ENCODE data around the gene SLC5A10.
"Not testable (repeated sequence)": the region's sequence is repeated elsewhere in the genome, so short reads cannot be mapped to it uniquely, and the experiment has no call there.

Gene SLC5A10

DNA sequence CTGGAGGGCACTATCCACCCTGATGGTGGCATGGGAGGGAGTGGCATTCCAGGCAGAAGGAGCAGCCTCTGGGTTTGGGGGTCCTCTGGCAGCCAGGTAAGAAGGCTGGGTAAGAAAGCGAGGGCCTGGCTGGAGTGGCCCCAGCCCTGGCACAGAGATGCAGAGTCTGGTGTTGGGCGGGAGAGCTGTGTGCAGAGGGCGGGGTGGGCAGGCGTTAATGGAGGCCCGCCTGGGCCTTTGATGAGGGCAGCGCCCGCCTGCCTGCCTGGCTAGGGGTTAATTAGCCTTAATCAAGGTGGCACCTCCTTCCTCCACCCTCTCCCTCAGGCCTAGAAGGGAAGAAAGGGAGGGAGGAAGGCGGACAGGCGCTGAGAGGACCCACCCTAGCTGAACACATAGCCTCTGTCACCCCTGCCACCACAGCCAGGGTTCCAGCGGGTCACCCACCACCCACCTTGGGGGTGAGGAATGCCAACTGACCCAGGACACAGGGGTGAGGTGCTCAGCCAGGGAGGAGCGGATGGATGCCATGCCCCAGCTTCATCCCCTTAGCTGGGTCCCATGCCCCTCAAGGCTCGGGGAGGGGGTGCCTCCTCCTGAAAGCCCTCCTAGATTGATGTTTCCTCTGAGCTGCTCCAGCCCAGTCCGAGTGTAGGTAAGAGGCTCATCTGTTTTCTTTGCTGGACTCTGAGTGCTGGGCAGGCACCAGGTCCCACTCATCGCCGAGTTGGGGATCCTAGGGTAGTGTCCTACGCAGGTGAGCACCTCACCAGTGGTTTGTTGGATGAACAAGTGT, 66.0 kb downstream of the SLC5A10 start:
- no peak for DNase-seq (ENCODE audit: low read depth, low spot score)

DNA sequence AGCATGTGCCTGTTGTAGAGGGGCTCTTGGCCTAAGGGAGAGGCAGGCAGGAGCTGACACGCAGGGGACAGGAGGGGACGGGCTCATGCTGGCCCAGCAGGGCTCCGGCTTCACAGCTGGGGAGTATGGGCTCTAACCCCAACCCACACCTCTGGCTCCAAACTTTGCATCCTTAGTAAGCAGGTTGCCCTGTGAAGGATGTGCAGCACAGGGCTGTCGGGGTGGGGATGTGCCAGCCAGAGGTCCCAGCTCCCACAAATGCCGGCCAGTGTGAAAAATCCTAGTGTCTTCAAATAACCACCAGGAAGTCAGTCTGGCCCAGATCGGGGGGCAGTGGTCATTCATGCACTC, 66.6 kb downstream of the SLC5A10 start:
- no peak for DNase-seq (ENCODE audit: low read depth, low spot score)

DNA sequence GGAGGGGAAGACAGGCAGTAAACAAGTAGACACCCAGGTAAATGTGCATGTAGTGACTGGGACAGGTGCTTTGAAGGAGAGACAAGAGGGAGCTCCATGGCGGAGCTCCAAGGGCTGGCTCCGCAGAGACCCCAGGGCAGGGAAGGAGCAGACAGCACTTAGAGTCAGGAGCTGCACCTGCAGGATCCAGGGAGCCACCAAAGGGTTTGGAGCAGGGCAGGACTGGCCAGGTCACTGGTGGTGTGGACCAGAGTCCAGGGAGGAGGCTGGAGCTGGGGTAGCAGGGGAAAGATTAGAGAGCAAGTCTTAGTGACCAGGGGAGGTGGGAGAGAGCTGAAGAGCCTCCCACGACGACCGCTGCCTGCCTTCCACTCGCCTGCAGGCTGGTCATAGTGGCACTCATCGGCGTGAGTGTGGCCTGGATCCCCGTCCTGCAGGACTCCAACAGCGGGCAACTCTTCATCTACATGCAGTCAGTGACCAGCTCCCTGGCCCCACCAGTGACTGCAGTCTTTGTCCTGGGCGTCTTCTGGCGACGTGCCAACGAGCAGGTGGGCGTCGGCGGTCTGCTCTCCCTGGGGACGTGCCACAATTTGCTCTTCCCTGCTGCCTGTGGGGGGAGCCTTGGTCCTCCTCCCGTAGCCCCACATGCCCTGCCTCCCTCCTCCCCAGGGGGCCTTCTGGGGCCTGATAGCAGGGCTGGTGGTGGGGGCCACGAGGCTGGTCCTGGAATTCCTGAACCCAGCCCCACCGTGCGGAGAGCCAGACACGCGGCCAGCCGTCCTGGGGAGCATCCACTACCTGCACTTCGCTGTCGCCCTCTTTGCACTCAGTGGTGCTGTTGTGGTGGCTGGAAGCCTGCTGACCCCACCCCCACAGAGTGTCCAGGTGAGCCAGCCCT, 67.3 kb downstream of the SLC5A10 start:
- no peak for DNase-seq (ENCODE audit: low read depth, low spot score)

DNA sequence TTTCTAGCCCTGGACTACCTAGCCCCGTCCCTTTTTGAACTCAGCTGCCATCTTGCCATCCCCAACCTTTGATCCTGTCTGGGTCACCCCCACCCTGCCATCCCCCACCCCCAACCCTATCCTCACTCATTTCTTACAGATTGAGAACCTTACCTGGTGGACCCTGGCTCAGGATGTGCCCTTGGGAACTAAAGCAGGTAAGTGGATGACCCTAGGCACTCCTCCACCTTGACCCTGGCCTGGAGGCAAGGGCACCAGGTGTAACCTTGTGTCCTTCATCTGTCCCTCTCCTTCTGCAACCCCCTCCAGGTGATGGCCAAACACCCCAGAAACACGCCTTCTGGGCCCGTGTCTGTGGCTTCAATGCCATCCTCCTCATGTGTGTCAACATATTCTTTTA, 68.1 kb downstream of the SLC5A10 start:
- DNase-seq (ENCODE audit: low read depth, low spot score): no peak

DNA sequence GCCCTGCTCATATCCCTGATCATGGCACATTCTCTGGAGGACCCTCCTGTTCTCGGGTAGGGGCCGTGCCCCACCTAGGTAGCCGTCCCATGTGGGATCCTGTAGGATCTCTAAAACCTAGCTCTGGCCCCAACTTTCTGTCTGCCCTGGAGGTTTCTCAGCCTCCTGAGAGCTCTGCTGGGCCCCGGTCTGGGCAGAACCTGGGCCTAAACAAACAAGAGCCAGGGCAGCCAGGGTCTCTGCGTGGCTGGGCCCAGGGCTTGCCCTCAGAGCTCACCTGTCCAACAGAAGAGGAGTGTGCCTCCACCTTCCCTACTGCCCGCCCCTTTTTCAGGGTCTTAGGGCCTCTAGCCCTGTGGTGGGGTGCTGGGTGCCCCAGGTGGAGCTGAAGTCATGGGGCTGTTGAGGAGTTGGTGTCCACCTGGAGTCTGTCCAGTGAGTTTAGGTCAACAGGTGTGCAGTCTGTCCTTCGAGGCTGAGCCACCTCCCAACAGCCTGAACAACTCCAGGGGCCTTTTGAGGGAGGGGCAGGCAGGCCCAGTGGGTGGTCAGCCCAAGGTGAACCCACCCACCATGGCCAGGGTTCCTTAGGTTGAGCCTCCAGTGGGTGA, 69.2 kb downstream of the SLC5A10 start:
- not testable (repeated sequence) for DNase-seq (ENCODE audit: low read depth, low spot score)

DNA sequence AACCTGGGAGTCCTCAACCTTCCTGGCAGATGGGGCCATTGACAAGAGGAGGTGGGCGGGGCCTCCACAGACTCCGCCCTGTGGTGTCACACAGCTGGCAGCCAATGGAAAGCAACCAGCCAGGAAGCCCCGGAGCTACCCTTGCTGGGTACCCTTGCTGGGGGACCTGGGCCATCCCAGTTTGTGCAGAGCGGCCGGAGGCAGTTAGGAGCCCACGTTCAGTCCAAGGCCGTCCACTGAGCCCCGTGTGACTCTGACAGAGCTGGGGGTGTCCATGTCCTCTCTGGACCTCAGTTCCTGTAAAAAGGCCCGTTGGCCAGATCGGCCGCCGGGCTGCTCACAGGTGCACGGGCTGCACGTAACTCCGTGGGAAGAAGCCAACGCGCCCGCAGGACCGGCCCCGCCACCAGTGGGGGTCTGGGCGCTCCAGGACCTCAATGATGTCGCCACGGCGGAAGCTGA, 69.7 kb downstream of the SLC5A10 start:
- no peak for DNase-seq (ENCODE audit: low read depth, low spot score)

DNA sequence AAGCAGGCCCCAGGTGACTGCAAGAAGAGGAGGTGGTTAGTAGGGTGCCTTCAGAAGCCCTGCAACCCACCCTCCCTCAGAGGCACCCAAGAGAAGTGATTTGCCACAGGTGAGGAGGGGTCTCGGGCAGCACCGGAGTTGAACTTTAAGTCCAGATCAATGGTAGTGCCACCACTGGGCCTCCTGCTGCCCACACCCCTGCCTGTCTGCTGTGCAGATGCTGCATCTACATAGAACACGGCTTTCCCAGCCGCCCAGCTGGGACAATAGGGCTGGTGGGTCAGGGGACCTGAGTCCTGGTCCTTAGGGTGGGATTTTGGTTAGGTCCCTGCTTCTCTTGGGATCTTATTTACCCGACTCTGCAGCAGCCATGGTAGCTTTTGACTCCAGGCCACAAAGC, 70.2 kb downstream of the SLC5A10 start:
- DNase-seq (ENCODE audit: low read depth, low spot score): no peak

DNA sequence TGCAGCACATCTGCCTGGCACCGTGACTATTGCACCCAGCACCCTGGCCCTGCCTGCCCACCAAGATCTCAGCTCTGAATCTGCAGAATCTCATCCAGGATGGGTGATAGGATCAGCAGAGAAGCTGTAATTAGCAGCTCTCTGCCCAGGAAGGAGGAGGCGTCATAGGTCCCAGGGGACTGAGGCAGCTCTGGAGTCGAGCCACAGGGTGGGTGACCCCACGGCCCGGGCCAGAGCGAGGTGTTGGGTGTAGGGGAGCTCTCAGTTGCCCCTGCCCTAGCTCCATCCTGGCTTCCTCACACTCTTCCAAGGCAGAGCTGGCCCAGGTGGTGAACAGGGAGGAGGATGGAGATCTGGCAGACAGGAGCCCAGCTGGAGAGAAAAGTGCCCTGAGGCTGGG, 70.8 kb downstream of the SLC5A10 start:
- no peak for DNase-seq (ENCODE audit: low read depth, low spot score)

DNA sequence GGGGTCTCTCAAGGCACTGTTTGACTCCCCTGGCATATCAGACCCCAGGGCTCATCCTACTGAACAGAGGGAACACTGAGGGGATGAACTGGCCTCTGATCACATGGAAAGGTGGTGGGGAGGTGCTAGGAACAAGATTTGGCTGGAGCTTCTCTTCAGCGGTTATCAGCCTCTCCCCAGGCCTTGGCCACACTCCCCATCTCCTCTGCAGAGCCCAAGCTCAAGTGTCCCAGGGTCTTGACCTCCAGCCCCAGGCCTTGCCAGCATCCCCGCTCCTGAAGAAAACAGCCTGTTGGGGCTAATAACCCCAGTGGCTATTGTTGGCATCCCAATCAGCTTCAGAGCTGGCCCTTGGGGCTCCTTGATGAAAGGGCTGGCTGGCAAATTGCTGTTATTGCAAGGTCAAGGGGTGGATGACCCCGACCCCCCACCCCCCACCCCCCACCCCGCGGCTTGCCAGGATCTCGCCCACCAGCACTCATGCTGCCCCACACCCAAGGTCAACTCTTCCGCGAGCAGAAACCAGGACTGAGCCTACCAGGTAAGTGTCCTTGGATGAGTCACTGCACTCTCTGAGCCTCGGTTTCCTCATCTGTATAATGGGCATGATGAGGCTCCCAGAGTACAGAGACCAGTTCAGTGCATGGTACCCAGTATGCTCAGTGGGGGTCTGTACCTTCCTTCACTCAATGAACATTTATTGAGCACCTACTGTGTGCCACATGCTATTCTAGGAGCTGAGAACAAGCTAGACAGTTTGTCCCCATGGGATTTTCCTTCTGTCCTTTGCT, 71.4 kb downstream of the SLC5A10 start:
- no peak for DNase-seq (ENCODE audit: low read depth, low spot score)

DNA sequence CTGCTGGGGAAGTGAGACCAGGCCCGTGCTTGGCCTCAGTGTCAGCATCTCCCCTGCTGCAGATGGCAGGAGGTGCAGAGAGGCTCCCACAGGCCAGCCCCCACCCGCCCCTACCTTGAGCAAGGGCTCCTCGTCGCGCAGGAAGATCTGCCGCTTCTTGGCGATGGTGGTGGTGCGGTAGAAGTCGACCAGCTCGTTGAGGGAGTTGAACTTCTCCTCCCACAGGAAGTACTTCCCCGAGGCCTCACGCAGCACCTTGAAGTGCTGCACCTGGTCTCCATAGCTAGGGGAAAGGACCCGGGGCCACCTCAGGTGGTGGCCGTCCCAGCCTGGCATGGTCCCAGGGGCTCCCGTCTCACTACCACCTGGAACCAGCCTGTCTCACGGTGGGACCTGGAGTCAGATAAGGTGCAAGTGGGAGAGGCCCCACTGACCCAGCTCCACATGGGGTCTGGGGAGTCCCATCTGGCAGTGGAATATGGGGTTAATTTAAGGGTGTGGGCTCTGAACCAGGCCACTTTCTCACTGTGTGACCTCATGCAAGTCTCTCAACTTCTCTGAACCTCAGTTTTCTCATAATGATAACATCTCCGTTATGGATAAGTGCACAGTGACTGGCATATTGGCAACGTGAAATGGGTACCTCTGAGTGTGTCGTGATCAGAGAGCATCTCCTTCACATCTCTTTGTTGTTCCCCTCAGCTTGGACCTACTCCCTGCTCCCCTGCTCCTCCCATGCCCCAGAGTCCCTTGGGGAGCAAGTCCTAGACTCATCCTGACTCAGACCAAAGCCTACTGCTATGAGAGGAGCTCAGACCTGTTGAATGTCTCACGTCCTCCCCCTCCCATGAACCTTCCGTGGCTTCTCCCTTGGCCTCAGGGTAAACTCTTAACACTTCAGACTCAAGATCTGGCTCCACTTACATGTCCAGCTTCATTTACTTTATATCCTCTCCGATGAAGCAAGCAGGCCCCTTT, 72.4 kb downstream of the SLC5A10 start:
- DNase-seq (ENCODE audit: low read depth, low spot score): no peak

DNA sequence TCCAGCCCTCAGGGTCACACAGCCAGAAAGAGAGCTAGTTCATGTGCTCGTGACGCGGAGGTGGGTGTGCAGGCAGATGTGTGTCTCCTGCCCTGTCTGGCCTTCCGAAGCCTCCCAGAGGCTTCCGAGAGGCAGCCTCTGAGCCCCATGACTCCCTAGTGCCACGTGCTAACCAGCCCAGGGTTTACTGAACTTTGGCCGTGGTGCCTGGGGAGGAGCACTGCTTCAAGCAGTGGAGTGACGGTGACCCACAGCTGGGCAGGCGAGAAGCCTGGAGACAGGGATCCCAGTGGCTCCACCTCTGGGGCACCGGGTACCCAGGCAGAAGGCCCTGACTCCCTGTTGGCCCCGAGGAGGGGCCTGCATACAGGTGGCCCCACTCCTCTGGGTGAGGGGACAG, 76.7 kb downstream of the SLC5A10 start:
- DNase-seq (ENCODE audit: low read depth, low spot score): not testable (repeated sequence)

DNA sequence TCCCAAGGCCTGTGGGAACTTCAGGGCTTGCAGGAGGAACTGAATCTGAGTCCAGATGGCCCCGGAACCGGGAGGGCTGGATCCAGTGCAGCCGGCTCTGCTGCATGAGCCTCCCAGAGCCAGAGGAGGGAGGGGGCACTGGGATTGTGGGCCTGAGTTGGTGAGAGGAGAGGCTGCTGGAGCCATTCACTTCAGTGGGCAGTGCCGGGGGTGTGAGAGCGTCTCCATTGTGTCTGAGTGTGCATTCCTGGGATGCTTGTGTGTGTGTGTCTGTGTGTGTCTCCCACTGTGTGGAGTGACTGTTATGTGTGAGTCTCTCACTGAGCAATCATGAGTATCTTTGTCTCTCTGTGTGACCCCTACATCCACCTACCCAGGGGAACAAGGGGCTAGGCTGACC, 77.8 kb downstream of the SLC5A10 start:
- not testable (repeated sequence) for DNase-seq (ENCODE audit: low read depth, low spot score)

DNA sequence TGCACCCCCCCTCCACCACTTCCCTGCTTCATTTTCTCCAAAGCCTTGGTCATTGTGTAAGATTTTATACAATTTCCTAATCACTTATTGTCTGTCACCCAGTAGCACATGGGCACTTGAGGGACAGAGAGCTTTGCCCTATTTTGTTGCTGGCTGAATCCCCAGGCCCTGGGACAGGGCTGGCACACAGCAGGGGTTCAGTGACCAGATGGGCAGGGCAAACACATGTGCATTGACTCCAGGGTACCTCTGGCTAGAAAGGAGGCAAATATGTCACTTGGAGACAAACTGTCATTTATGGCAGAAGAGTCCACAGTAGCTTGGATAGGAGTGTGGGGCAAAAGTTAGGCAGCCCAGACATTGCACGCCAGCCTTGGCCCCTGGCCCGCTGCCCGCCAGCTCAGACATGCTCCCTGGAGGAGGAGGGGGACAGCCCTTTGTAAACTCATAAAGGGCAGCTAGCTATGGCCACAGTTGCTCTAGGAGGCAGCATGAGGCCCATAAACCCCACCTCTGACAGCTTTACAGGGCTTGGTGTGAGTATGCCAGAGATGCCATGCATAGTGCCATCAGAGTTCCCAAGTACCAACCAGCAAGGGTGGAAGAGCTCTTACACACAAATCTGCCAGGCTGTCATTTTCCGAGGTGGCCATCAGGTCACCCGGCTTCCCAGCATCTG, 78.9 kb downstream of the SLC5A10 start:
- not testable (repeated sequence) for DNase-seq (ENCODE audit: low read depth, low spot score)

DNA sequence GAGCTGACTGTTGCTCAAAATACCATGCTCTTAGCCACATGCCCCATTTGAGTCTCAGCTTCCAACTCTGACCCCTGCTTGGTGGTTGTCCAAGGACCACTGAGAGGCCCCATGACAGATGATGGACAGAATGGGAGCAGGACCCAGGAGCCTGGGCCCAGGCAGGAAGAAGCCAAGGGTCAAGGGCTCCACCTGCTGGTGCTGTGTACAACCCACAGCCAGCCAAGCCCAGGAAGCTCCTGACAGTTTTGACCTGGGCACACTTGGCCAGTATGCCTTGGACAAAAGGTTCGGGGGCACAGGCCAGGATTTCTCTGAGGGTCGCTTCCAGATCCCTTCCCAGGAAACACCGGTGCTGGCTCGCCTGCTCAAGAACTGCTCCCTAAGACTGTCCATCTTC, 79.8 kb downstream of the SLC5A10 start:
- not testable (repeated sequence) for DNase-seq (ENCODE audit: low read depth, low spot score)

DNA sequence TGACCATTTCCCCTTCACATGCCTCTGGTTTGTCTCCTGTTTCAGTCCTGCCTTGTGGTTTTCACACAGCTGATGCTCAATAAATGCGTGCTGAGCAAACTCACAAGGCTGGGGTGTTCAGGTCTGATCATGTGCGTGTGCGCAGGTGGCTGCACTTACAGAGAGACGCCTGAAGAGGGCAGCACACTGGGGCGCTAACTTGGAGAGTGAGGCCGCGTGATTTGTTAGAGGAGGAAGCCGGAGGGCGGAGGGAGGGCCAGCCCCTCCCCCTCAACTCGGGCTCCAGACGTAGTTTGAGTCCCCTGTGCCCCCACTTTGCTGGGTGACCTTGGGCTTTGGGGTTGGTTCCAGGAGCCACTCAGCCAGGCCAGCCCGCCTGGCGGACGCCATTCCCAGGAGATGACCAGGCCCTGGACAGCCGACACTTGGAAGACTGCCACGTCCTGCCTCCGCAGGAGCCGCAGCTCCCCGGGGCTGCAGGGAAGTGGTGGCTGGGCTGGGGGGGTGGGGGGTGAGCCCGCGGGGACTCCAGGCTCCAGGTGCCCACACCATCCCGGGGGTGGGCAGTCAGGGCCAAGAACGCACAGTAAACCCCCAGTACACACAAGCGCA, 80.5 kb downstream of the SLC5A10 start:
- not testable (repeated sequence) for DNase-seq (ENCODE audit: low read depth, low spot score)

DNA sequence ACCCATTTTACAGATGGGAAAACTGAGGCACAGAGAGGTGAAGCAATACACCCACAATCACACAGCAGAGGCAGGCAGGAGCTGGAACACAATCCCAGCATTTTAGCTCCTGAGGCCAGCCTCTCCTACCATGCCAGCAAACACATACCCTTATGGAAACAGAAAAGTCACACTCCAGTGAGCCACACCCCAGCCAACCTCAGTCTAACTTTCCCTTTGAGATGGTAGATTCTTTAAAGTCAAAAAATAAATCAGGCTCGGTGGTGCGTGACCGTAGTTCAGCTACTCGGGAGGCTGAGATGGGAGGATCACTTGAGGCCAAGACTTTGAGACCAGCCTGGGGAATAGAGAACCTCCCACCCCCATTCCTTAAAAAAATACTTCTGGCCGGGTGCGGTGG, 84.2 kb downstream of the SLC5A10 start:
- DNase-seq (ENCODE audit: low read depth, low spot score): not testable (repeated sequence)

DNA sequence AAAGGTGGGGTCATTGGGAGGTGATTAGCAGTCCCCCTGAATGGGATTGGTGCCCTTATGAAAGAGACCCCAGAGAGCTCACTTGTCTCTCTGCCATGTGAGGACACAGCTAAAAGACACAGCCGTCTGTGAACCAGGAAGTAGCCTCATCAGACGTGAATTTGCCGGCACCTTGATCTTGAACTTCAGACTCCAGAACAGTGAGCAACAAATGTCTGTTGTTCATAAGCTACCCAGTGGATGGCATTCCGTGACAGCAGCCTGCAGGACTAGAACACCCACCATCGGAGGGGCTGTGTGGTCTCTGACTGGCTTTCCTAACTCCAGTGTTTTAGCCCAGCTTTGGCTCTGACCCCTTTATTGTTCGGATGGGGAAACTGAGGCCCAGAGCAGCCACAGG, 85.6 kb downstream of the SLC5A10 start:
- not testable (repeated sequence) for DNase-seq (ENCODE audit: low read depth, low spot score)

DNA sequence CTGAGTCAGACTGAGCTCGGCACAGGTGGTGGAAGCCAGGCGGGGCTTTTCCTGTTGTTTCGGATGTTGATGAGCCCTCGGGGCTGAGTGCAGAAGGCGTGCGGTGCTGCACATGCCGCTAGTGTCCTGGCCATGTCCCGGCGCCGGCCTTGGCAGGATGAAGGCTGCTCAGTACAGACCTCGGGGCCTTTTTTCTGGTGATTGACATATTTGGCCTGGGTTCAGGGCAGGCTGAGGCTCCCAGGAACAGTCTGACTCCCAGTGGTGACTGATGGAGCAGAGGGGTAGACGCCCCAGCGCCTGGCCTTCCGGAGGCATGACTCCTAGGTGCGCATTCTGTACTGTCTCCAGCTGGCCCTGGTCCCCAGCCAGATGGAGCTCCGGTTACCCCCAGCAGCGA, 86.0 kb downstream of the SLC5A10 start:
- not testable (repeated sequence) for DNase-seq (ENCODE audit: low read depth, low spot score)

DNA sequence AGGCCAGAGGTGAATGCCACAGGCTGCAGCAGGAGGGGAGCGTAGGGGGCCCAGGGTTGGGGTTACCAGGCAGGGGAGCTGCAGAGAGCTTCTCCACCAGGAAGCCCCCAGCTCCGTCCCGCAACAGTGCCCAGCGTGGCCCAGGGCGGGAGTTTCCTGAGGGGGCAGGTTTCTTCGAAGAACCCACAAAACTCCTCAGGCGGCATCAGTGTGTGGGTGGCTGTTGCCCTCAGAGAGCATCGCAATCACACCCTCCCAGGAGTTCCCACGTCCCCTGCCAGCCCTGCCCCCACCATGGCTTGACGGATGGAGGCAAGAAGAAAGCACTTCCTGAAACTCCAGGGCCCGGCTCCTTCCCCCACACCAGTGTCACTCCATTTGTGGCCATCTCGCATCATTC, 86.8 kb downstream of the SLC5A10 start:
- not testable (repeated sequence) for DNase-seq (ENCODE audit: low read depth, low spot score)
